HG03342 (cell line): ENCODE measurements around the gene COL27A1.
"Not testable (repeated sequence)": the region's sequence is repeated elsewhere in the genome, so short reads cannot be mapped to it uniquely, and the experiment has no call there.

Source experiments
- ATAC-seq: cut with Tn5 transposase; IDR thresholded peaks from one replicate; pipeline ENCODE4 v1.9.1; 2021; ENCODE audit warnings: mild to moderate bottlenecking, moderate library complexity; ENCODE audit not compliant: unreplicated experiment

The COL27A1 gene

DNA sequence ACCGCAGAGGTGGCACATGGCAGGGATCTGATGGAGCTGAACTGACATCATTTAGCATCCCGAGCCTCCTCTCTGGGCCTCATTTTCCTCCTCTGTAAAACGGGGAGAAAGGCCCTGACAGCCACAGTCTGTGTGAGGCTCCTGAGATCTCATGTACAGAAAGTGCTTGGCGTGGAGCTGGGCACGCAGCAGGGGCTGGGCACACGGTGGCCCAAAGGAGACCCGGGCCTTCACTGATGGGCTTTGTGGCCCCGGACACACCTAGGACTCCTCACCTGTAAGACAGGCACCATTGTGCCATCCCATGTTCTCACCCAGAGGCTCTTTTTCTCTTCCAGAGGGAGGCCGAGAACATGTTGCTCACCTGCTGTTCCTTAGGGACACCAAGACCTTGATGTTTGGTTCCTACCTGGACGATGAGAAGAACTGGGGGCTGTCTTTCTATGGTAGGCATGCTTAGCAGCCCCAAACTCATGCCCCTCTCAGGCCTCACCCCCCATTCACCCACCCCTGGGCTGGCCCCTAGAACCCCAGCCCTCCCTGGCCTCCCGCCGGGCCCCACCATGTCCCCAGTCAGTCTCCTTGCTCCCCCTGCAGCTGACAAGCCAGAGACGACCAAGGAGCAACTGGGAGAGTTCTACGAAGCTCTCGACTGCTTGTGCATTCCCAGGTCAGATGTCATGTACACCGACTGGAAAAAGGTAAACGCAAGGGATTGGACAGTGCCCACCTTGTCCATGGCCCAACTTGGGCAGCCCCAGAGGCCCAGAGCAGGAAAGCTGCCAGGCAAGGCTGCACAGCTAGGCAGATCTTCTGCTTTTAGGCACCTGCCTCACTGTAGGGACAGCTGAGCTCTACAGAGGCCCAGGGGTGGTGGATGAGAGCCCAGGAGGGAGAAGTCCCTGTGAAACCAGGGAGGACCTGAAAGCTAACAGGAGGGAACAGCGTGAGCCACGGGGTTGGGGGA, 176.2 kb downstream of the COL27A1 start:
- not testable (repeated sequence) for ATAC-seq

- not testable (repeated sequence) for ATAC-seq
These were observed 177.2 kb downstream of the COL27A1 start for GRCh38 chr9:114332474-114333040.

DNA sequence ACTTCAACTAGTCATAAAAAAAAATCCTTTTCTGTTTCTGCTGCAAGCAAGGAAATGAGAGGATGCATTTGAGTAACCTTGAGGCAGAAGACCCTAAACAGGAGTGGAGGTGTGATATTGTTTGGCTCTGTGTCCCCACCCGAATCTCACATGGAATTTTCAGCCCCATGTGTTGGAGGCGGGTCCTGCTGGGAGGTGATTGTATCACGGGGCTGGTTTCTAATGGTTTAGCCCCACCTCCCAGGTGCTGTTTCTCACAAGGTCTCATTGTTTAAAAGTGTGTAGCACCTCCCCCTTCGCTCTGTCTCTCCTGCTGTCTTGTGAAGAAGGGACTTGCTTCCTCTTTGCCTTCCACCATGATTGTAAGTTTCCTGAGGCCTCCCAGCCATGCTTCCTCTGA, 178.4 kb downstream of the COL27A1 start:
- not testable (repeated sequence) for ATAC-seq

GRCh38 chr9:114334490-114334889, 179.2 kb downstream of the COL27A1 start:
- ATAC-seq, result no peak

- ATAC-seq, result no peak
These were observed 180.4 kb downstream of the COL27A1 start for GRCh38 chr9:114335745-114336144.

DNA sequence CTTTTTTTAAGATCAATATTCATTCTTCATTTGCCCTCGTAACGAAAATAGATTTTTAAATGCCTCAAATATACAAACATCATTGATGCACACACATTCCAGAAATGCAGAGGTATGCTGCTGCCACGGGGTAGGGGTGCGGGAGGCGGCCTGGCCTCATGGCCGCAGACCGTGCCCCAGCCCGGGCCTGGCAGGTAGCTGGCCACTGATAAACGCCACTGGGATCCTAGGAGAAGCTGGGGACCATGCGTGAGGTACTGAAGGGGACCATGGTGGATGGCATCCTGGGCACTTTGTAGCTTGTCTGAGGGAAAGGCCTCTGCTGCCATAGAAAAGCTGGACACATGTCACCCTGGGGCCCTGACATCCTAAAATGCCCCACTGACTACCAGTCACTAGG, 180.8 kb downstream of the COL27A1 start:
- ATAC-seq, result no peak

GRCh38 chr9:114336699-114337395, 181.5 kb downstream of the COL27A1 start:
- no peak for ATAC-seq

- ATAC-seq, result no peak
These were observed 182.8 kb downstream of the COL27A1 start for GRCh38 chr9:114338187-114338586.

GRCh38 chr9:114339130-114339908, 184.0 kb downstream of the COL27A1 start:
- ATAC-seq, result peak; percentile 62

- ATAC-seq, result no peak
These were observed 186.0 kb downstream of the COL27A1 start for GRCh38 chr9:114341152-114341830.

DNA sequence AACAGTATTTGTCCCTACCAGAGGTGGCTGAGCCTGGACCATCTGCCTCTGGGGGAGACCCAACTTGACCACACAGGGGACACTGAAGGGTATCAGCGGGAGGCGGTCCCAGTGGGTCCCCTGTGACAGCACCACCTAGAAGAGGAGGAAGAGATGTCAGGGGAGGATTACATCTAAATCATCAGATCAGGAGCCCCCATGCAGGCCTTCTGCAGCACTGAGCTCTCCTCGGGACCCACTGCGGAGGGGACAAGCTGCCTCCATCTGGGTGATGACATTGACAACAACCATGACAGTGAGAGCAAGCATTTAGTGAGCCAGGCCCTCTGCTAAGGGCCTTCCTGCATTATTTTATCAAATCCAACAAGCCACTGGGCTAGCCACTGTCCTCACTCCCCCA, 186.7 kb downstream of the COL27A1 start:
- no peak for ATAC-seq

GRCh38 chr9:114342755-114343440, 187.6 kb downstream of the COL27A1 start:
- no peak for ATAC-seq

- ATAC-seq, result no peak
These were observed 188.3 kb downstream of the COL27A1 start for GRCh38 chr9:114343471-114344187.

DNA sequence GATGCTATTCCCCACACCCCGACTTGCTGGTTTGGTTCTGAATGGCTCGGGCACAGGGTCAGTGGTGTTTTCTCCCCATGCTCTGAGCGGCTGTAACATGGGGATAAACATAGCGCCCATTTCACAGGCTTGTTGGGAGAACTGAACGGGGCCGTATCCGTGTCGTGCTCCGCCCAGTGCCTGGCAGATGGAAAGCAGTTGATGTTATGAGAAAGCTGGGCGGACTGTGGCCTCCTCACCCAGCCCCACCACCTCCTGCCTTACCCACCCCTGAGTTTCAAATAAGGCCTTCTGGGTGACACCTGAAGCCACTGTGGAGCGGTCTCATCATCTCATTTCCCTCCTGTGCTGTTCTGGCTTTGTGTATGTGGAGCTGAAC, 188.8 kb downstream of the COL27A1 start:
- no peak for ATAC-seq

DNA sequence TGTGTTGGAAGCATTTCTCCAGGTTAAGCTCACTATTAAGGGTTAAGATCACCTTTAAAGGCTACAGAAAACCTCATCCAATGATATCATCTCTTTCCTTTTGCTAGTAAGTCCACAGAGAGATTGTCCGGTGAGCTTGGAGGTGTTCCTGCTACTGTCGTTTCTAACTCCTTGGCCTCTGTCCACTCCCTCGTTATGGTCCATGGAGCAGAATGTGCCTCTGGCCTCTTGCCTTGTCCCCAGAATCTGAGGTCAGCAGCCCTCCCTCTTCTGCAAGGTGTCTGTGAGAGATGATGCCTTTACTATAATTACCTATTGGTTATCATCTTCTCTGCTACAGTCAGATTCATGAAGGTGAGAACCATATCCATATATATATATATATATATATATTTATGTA, 189.4 kb downstream of the COL27A1 start:
- ATAC-seq, result no peak

- no peak for ATAC-seq
These were observed 190.2 kb downstream of the COL27A1 start for GRCh38 chr9:114345493-114346065.

- ATAC-seq, result no peak
These were observed 190.8 kb downstream of the COL27A1 start for GRCh38 chr9:114346146-114346545.

- no peak for ATAC-seq
These were observed 192.3 kb downstream of the COL27A1 start for GRCh38 chr9:114347675-114348074.
